Stromal cell of bone marrow (primary cell): ENCODE measurements around the gene NAA11.

ENCODE experiments used
- DNase-seq: peaks from one replicate; pipeline ENCODE4 v3.0.0-alpha.2; 2012; ENCODE audit warnings: low read depth

The NAA11 gene

GRCh38 chr4:79325864-79326328 is at the start of gene NAA11:
NAA11 (minus strand) TSS chr4:79326061; CDS start chr4:79325877, 184 bp downstream.
- DNase-seq: no peak

GRCh38 chr4:79370026-79370425 is 44.2 kb upstream of the NAA11 start:
- no peak for DNase-seq

- DNase-seq: no peak
Measured at GRCh38 chr4:79367096-79367495, 41.2 kb upstream of the NAA11 start.

- DNase-seq: no peak
Measured at GRCh38 chr4:79366422-79366821, 40.6 kb upstream of the NAA11 start.

GRCh38 chr4:79364061-79364460 is 38.2 kb upstream of the NAA11 start:
- no peak for DNase-seq

- no peak for DNase-seq
Measured at GRCh38 chr4:79362626-79363025, 36.8 kb upstream of the NAA11 start.

GRCh38 chr4:79360006-79360405 is 34.1 kb upstream of the NAA11 start:
- DNase-seq: no peak

GRCh38 chr4:79358438-79358837 is 32.6 kb upstream of the NAA11 start:
- no peak for DNase-seq

- no peak for DNase-seq
Measured at GRCh38 chr4:79357365-79357764, 31.5 kb upstream of the NAA11 start.

- DNase-seq: no peak
Measured at GRCh38 chr4:79353075-79353474, 27.2 kb upstream of the NAA11 start.

- DNase-seq: no peak
Measured at GRCh38 chr4:79348405-79348804, 22.5 kb upstream of the NAA11 start.

- no peak for DNase-seq
Measured at GRCh38 chr4:79341893-79342653, 16.2 kb upstream of the NAA11 start.

GRCh38 chr4:79340568-79340967 is 14.7 kb upstream of the NAA11 start:
- DNase-seq: no peak

- no peak for DNase-seq
Measured at GRCh38 chr4:79338148-79338547, 12.3 kb upstream of the NAA11 start.

GRCh38 chr4:79334783-79335182 is 8.9 kb upstream of the NAA11 start:
- DNase-seq: no peak

- no peak for DNase-seq
Measured at GRCh38 chr4:79334341-79334740, 8.5 kb upstream of the NAA11 start.

GRCh38 chr4:79331126-79331876 is 5.4 kb upstream of the NAA11 start:
- DNase-seq: no peak

GRCh38 chr4:79330720-79331119 is 4.9 kb upstream of the NAA11 start:
- DNase-seq: no peak

GRCh38 chr4:79325436-79325835 is 425 bp downstream of the NAA11 start:
- no peak for DNase-seq

GRCh38 chr4:79319975-79320374 is 5.9 kb downstream of the NAA11 start:
- DNase-seq: no peak

- DNase-seq: no peak
Measured at GRCh38 chr4:79317711-79318110, 8.2 kb downstream of the NAA11 start.

GRCh38 chr4:79315891-79316290 is 10.0 kb downstream of the NAA11 start:
- DNase-seq: no peak

- no peak for DNase-seq
Measured at GRCh38 chr4:79311279-79311678, 14.6 kb downstream of the NAA11 start.
